ENCODE data around the gene TWIST1. TPM values are rescaled to one million over a fixed set of nuclear protein-coding genes. Genes with fewer than 3 reads are reported as not detected.

TWIST1 gene
- total RNA-seq, 1 experiment from 2014 or later = not detected

DNA sequence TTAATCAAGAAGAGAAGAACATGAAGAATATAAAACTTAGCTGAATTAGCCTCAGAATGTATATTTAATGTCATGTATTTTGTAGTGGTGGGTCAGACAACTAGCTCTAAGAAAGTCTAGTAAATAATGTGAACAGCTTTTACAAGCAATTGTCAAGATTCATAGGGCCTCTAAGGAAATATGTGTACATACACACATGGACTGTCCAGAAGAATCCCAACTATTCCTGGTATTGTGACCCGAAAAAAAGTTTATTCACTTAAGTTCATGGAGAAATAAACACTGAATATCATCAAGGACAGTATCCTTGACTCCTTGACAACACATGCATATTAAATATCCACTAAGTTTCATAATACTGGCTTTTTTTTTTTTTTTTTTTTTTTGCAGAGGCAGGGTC, 11.4 kb upstream of the TWIST1 start:
- Histone ChIP-seq H3K4me2 (ENCODE audit: insufficient read depth, insufficient read length, low read length) (no peak overlapping the region), H3K23me2 (ENCODE audit: insufficient read length, low read depth, low read length, poor library complexity, severe bottlenecking) (no peaks in the 10 kb centered on the region), H2BK15ac (ENCODE audit: low read depth, low read length) (no peak overlapping the region), H2BK12ac (ENCODE audit: insufficient read length, low read depth, low read length) (no peak overlapping the region), H4K20me1 (ENCODE audit: control insufficient read depth, insufficient read depth, insufficient read length) (no peaks in the 10 kb centered on the region), H4K91ac (ENCODE audit: insufficient read length, low read depth, low read length) (no peak overlapping the region), H2BK120ac (ENCODE audit: low read depth, low read length, poor library complexity, severe bottlenecking) (no peak overlapping the region), H4K8ac (replicated peaks; ENCODE audit: insufficient read length, low read depth, low read length) (no peak overlapping the region), H3K56ac (ENCODE audit: insufficient read length, low read depth, low read length) (no peak overlapping the region), H2BK20ac (ENCODE audit: low read depth, low read length, poor library complexity, severe bottlenecking) (no peak overlapping the region), H3T11ph (ENCODE audit: low read length) (no peak overlapping the region), H2AFZ (ENCODE audit: low read length) (no peak overlapping the region), H2BK5ac (ENCODE audit: insufficient read length, low read length) (no peak overlapping the region), H3K14ac (ENCODE audit: insufficient read depth, low read length) (no peak overlapping the region), H3K18ac (ENCODE audit: insufficient read length, low read depth, low read length) (no peak overlapping the region), H3K23ac (ENCODE audit: insufficient read length, low read depth, low read length) (no peak overlapping the region), H2AK5ac (ENCODE audit: insufficient read length, low read length) (no peak overlapping the region), H3K79me2 (ENCODE audit: insufficient read depth, low read length) (no peaks in the 10 kb centered on the region), H3K4ac (ENCODE audit: low read depth, low read length) (no peak overlapping the region), H3K9me3 (ENCODE audit: control insufficient read depth, low read depth, low read length) (no peaks in the 10 kb centered on the region), H4K5ac (ENCODE audit: insufficient read length, low read depth, low read length) (no peak overlapping the region), H3K9ac (ENCODE audit: extremely low read depth, insufficient read length, low read length) (no peak overlapping the region), H3K79me1 (ENCODE audit: insufficient read depth, low read depth, low read length, poor library complexity, severe bottlenecking) (no peaks in the 10 kb centered on the region), H3K4me1 (ENCODE audit: insufficient read depth, low read length) (no peaks in the 10 kb centered on the region), H3K27me3 (ENCODE audit: insufficient read depth, low read length) (no peaks in the 10 kb centered on the region), H3K27ac (ENCODE audit: insufficient read length, low read depth, low read length) (no peak overlapping the region)
- H3K4me1 Mint-ChIP-seq = no peaks in the 10 kb centered on the region
- peaks cover 37% of the 10 kb centered on the region for H3K27me3 Mint-ChIP-seq (ENCODE audit: low read depth)
- H3K27ac Mint-ChIP-seq = no peak overlapping the region
- H3K36me3 Mint-ChIP-seq (ENCODE audit: insufficient read depth in 1 of 3, low read depth in 3 of 3) = no peaks in the 10 kb centered on the region
- H3K9me3 Mint-ChIP-seq = no peaks in the 10 kb centered on the region
- TF ChIP-seq, protein P1, sequence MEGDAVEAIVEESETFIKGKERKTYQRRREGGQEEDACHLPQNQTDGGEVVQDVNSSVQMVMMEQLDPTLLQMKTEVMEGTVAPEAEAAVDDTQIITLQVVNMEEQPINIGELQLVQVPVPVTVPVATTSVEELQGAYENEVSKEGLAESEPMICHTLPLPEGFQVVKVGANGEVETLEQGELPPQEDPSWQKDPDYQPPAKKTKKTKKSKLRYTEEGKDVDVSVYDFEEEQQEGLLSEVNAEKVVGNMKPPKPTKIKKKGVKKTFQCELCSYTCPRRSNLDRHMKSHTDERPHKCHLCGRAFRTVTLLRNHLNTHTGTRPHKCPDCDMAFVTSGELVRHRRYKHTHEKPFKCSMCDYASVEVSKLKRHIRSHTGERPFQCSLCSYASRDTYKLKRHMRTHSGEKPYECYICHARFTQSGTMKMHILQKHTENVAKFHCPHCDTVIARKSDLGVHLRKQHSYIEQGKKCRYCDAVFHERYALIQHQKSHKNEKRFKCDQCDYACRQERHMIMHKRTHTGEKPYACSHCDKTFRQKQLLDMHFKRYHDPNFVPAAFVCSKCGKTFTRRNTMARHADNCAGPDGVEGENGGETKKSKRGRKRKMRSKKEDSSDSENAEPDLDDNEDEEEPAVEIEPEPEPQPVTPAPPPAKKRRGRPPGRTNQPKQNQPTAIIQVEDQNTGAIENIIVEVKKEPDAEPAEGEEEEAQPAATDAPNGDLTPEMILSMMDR (conservative IDR thresholded peaks at IDR 0.05) = no peak
- no peak for DNase-seq
- H3K4me3 Mint-ChIP-seq = no peak overlapping the region
- no CpG with 5 or more reads among the region's 1 CpG for WGBS (ENCODE audit: extremely low coverage, insufficient read length, low lambda C conversion rate)
